Lower lobe of right lung (tissue), 2 donors: ENCODE data around the gene CKAP2. TPM values are rescaled to one million over a fixed set of nuclear protein-coding genes. Genes with fewer than 3 reads are reported as not detected.

Experiments
- ATAC-seq, 2 donors: fragments of 200-7000 bp; cut with Tn5 transposase; one replicate each; pipeline ENCODE4 v1.9.1; 2020 to 2022; ENCODE audit warnings: mild to moderate bottlenecking in 2 of 2, moderate library complexity in 2 of 2
- DNase-seq: peaks from one replicate; pipeline ENCODE4 v3.0.0-alpha.2; 2020
- H3K27ac ChIP-seq: fragments of 200-600 bp; one replicate; pipeline ENCODE4 v1.8.0; 2022
- H3K27me3 ChIP-seq: fragments of 200-600 bp; one replicate; pipeline ENCODE4 v1.8.0; 2022; ENCODE audit warnings: low read depth
- H3K36me3 ChIP-seq: fragments of 200-600 bp; one replicate; pipeline ENCODE4 v1.8.0; 2022; ENCODE audit warnings: mild to moderate bottlenecking
- H3K4me1 ChIP-seq: fragments of 200-600 bp; one replicate; pipeline ENCODE4 v1.8.0; 2022
- H3K4me3 ChIP-seq: fragments of 200-600 bp; one replicate; pipeline ENCODE4 v1.8.0; 2022; ENCODE audit warnings: mild to moderate bottlenecking
- H3K9me3 ChIP-seq: fragments of 200-600 bp; one replicate; pipeline ENCODE4 v1.8.0; 2022
- intact Hi-C: fragments of 100-400 bp; cut with DNase I; formaldehyde crosslinking; loops from one replicate; pipeline ENCODE4 v1.11.0; 2022
- total RNA-seq: library from RNA; stranded (reverse); fragmentation: NEBNext Ultra II Directional; extraction: Animal tissue kit (Norgen Biotek cat#: 25700); gene quantifications from one replicate; pipeline ENCODE4 v1.2.1, GENCODE V29; 2021
- TF ChIP-seq, protein P1 (sequence below): fragments of 200-600 bp; IDR thresholded peaks from one replicate; pipeline ENCODE4 v1.8.0; 2022; ENCODE audit warnings: antibody characterized with exemption, mild to moderate bottlenecking
- donor health status: DM: no; HTN: yes; CAD: no; lungs with severe emphysema.

CKAP2 gene
- total RNA-seq, 1 donor from 2014 or later = 10.4 TPM

GRCh38 chr13:52432456-52432855 lies 22.8 kb upstream of the CKAP2 start:
- Histone ChIP-seq H3K36me3 (peaks cover 81% of the 10 kb centered on the region), H3K4me3 (no peak overlapping the region), H3K9me3 (no peaks in the 10 kb centered on the region), H3K4me1 (peaks cover 11% of the 10 kb centered on the region), H3K27me3 (no peaks in the 10 kb centered on the region), H3K27ac (no peak overlapping the region)
- intact Hi-C loops = no loop called here
- ATAC-seq (no peak), DNase-seq (no peak)
- TF ChIP-seq, protein P1, sequence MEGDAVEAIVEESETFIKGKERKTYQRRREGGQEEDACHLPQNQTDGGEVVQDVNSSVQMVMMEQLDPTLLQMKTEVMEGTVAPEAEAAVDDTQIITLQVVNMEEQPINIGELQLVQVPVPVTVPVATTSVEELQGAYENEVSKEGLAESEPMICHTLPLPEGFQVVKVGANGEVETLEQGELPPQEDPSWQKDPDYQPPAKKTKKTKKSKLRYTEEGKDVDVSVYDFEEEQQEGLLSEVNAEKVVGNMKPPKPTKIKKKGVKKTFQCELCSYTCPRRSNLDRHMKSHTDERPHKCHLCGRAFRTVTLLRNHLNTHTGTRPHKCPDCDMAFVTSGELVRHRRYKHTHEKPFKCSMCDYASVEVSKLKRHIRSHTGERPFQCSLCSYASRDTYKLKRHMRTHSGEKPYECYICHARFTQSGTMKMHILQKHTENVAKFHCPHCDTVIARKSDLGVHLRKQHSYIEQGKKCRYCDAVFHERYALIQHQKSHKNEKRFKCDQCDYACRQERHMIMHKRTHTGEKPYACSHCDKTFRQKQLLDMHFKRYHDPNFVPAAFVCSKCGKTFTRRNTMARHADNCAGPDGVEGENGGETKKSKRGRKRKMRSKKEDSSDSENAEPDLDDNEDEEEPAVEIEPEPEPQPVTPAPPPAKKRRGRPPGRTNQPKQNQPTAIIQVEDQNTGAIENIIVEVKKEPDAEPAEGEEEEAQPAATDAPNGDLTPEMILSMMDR = no peak

GRCh38 chr13:52446265-52446664 lies 9.0 kb upstream of the CKAP2 start:
- TF ChIP-seq, protein P1 = no peak
- DNase-seq = no peak
- no peaks in the 10 kb centered on the region for H3K9me3 ChIP-seq
- H3K27ac ChIP-seq = no peak overlapping the region
- intact Hi-C loops = no loop called here
- H3K36me3 ChIP-seq = peaks cover 9% of the 10 kb centered on the region
- H3K27me3 ChIP-seq = no peaks in the 10 kb centered on the region
- no peak for ATAC-seq
- H3K4me1 ChIP-seq = peaks cover 38% of the 10 kb centered on the region
- no peak overlapping the region for H3K4me3 ChIP-seq

DNA sequence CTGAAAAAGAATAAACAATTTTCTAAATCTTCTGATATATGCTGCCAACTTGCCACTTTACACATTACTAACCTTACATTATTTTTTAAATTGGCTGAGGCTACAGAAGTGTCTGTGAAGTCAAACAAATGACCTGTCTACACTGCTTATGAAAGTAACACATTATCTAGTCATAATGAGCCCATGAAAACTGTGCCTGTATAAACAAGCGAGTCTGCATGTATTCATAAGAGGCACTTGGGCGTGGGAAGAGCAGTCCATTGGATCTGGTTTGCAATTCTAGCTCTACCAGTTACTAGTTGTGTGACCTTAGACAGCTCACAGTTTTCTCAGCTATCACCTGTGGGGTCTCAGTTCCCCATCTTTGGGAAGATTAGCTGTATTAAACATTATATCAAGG lies 7.9 kb upstream of the CKAP2 start:
- DNase-seq = no peak
- Histone ChIP-seq H3K4me3 (no peak overlapping the region), H3K9me3 (no peaks in the 10 kb centered on the region), H3K36me3 (no peaks in the 10 kb centered on the region), H3K27ac (no peak overlapping the region), H3K27me3 (no peaks in the 10 kb centered on the region), H3K4me1 (peaks cover 38% of the 10 kb centered on the region)
- TF ChIP-seq, protein P1 = no peak
- intact Hi-C loops = no loop called here
- no peak for ATAC-seq

DNA sequence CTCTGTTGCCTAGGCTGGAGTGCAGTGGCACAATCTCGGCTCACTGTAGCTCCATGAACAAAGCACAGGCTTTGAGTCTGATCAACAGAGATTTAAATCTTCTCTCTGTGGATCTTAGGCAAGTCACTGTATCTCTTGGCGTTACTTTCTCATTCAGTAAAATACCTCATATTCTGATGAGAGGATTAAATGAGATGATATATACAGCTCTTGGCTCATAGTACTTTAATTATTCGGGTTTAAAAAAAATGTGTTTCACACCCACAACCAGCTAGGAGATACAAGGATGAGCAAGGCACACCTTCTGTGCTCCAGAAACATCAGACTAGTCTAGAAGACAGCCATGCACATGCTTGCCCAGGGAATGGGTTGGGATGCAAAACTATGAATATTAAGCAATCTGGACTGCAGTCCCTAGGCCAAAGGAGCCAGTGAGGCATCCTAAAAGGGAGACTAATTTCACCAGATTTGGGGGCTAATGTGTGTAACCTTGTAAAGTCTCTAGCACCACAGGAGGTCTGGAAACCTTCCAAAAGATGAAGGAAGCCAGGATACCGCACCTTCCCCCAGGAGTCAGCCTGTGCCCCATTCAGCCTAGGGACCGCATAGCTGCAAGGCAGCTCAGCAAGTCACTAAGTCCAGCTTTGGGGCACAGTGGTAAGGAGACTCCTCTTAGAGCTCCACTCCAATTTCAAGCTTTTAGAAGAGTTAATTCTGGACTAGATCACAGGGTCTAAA lies 7.3 kb upstream of the CKAP2 start:
- H3K4me1 ChIP-seq = peaks cover 38% of the 10 kb centered on the region
- ATAC-seq (no peak), DNase-seq (no peak)
- H3K27me3 ChIP-seq = no peaks in the 10 kb centered on the region
- H3K36me3 ChIP-seq = no peaks in the 10 kb centered on the region
- TF ChIP-seq, protein P1 = no peak
- no peak overlapping the region for H3K4me3 ChIP-seq
- no peaks in the 10 kb centered on the region for H3K9me3 ChIP-seq
- no peak overlapping the region for H3K27ac ChIP-seq
- intact Hi-C loops = no loop called here

DNA sequence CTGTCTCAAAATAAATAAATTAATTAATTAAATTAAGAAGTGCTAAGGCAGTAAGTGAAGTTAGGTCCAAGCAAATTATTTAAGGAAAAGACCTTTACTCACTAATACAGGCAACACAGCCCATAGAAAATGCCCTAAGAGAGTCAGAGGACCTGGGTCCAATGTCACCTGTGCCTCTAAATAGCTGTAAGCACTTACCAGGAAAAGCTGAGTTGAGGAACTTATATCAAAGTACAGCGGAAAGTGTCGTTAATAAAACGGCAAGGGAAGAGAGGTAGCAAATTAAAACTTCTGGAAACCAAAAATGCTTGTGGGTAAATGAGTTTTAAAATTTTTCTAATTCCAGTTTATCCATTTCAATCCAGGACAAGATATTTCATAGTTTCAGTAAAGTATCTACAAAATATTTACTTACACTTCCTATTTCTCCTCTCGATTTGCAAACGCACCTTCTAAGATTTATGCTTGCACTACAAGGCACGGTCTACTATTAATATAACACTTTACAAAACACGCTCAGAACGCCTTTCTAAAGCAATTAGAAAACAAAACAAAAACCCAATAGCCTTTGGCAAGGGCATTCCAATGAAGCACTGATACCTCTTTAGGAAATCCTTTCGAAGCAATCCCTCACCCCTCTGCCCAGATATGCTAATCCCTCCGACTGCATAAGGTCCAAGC lies 5.8 kb upstream of the CKAP2 start:
- H3K27me3 ChIP-seq = no peaks in the 10 kb centered on the region
- peaks cover 38% of the 10 kb centered on the region for H3K4me1 ChIP-seq
- intact Hi-C loops = no loop called here
- H3K4me3 ChIP-seq = peak overlapping the region; percentile 81
- ATAC-seq (no peak), DNase-seq (no peak)
- no peaks in the 10 kb centered on the region for H3K9me3 ChIP-seq
- H3K27ac ChIP-seq = peak overlapping the region; percentile 100
- no peaks in the 10 kb centered on the region for H3K36me3 ChIP-seq
- TF ChIP-seq, protein P1 = no peak
